ENCODE data around the gene SHC4. TPM values are rescaled to one million over a fixed set of nuclear protein-coding genes. Genes with fewer than 3 reads are reported as not detected.

Gene SHC4
- total and polyA plus RNA-seq, 7 donors, result 0.10 to 1.0 (median 0.25) TPM; not detected in 1

- no peak for DNase-seq
- TF ChIP-seq CTCF (IDR thresholded peaks at IDR 0.05), result no peak
- Histone ChIP-seq H3K9me3 (no peaks in the 10 kb centered on the region), H3K4me1 (no peaks in the 10 kb centered on the region), H3K27me3 (ENCODE audit: insufficient read depth in 3 of 3, low read length in 2 of 3) (peaks cover 0 to 11% (median 3%) of the 10 kb centered on the region in 3 donors), H3K36me3 (ENCODE audit: insufficient read depth in 1 of 2, low read depth in 1 of 2) (no peaks in the 10 kb centered on the region), H3K27ac (no peak overlapping the region), H3K4me3 (peak overlapping the region; percentile 10)
- no peak for ATAC-seq
- intact Hi-C loops (cut with DNase I), result no loop called here
- 12 to 18% (median 17%) methylated on average over 13 of the region's 13 CpGs for WGBS, 3 donors
These were observed 66.6 kb downstream of the SHC4 start for GRCh38 chr15:48896869-48897814.

GRCh38 chr15:48893311-48893710 is 70.4 kb downstream of the SHC4 start:
- no peak for TF ChIP-seq CTCF (IDR thresholded peaks at IDR 0.05)
- Histone ChIP-seq H3K4me3 (no peak overlapping the region), H3K27ac (no peak overlapping the region), H3K4me1 (no peaks in the 10 kb centered on the region), H3K27me3 (ENCODE audit: insufficient read depth in 3 of 3, low read length in 2 of 3) (peaks cover 0 to 3% (median 1%) of the 10 kb centered on the region in 3 donors), H3K9me3 (no peaks in the 10 kb centered on the region), H3K36me3 (ENCODE audit: insufficient read depth in 1 of 2, low read depth in 1 of 2) (no peaks in the 10 kb centered on the region)
- intact Hi-C loops (cut with DNase I), result no loop called here
- DNase-seq (no peak), ATAC-seq (no peak)
- 69 to 75% (median 73%) methylated on average over 3 of the region's 3 CpGs for WGBS, 3 donors

GRCh38 chr15:48891232-48891765 is 72.4 kb downstream of the SHC4 start:
- DNase-seq (no peak), ATAC-seq (no peak)
- intact Hi-C loops (cut with DNase I), result no loop called here
- H3K36me3 ChIP-seq (ENCODE audit: insufficient read depth in 1 of 2, low read depth in 1 of 2), result no peaks in the 10 kb centered on the region
- no peak for TF ChIP-seq CTCF (IDR thresholded peaks at IDR 0.05)
- WGBS, 3 donors, result 35 to 48% (median 45%) methylated on average over 6 of the region's 6 CpGs
- no peak overlapping the region for H3K4me3 ChIP-seq
- no peak overlapping the region for H3K27ac ChIP-seq
- H3K27me3 ChIP-seq (ENCODE audit: insufficient read depth in 3 of 3, low read length in 2 of 3), result peaks cover 0 to 6% (median 0%) of the 10 kb centered on the region in 3 donors
- no peaks in the 10 kb centered on the region for H3K4me1 ChIP-seq
- H3K9me3 ChIP-seq, result no peaks in the 10 kb centered on the region

GRCh38 chr15:48890375-48890972 is 73.2 kb downstream of the SHC4 start:
- H3K4me1 ChIP-seq, result no peaks in the 10 kb centered on the region
- no peak overlapping the region for H3K27ac ChIP-seq
- DNase-seq, result no peak
- intact Hi-C loops (cut with DNase I), result no loop called here
- H3K9me3 ChIP-seq, result no peaks in the 10 kb centered on the region
- peaks cover 0 to 6% (median 0%) of the 10 kb centered on the region in 3 donors for H3K27me3 ChIP-seq (ENCODE audit: insufficient read depth in 3 of 3, low read length in 2 of 3)
- no peak overlapping the region for H3K4me3 ChIP-seq
- H3K36me3 ChIP-seq (ENCODE audit: insufficient read depth in 1 of 2, low read depth in 1 of 2), result no peaks in the 10 kb centered on the region
- WGBS, 3 donors, result 71 to 74% (median 73%) methylated on average over 10 of the region's 10 CpGs
- TF ChIP-seq CTCF (IDR thresholded peaks at IDR 0.05), result no peak
- no peak for ATAC-seq

Measured in psoas muscle (tissue), 8 donors.